ENCODE measurements around the gene FLT3LG. TPM values are rescaled to one million over a fixed set of nuclear protein-coding genes. Genes with fewer than 3 reads are reported as not detected.

FLT3LG gene, protein sequence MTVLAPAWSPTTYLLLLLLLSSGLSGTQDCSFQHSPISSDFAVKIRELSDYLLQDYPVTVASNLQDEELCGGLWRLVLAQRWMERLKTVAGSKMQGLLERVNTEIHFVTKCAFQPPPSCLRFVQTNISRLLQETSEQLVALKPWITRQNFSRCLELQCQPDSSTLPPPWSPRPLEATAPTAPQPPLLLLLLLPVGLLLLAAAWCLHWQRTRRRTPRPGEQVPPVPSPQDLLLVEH
- total RNA-seq (ENCODE audit: low replicate concordance) = 1.9 and 3.0 TPM in 2 replicates

DNA sequence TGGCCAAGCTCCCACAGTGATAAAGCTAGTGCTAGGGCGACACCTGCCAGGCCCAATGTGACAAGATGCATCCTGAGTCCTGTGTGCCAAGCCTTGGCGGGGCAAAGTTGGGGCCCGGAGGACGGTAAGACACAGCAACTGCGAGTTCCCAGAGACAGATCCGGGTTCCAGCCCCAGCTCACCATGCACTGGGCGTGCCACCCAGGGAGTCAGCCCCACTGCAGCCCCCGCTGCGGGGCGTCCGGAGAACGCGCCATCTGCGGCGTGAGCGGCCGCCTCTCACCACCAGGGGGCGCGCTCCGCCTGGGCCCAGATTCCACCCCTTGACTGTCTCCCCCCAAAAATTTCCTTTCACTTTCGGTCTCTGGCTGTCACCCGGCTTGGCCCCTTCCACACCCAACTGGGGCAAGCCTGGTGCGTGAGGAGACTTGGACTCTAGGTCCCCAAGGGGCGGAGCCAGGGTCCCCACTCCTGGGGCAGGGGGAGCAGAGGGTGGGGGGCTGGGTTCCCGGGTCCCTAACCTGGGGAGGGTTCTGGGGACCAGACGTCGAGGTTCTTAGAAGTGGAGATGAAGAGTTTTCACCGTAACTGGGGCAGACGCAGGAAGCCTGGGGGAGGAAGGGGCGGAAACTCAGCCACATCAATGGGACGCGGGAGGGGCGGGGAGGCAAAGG is at the start of gene FLT3LG:
FLT3LG (plus strand) TSS at position 348 of the 674 bp plus-strand sequence. CDS start 425 bp downstream, outside the sequence.

DNA sequence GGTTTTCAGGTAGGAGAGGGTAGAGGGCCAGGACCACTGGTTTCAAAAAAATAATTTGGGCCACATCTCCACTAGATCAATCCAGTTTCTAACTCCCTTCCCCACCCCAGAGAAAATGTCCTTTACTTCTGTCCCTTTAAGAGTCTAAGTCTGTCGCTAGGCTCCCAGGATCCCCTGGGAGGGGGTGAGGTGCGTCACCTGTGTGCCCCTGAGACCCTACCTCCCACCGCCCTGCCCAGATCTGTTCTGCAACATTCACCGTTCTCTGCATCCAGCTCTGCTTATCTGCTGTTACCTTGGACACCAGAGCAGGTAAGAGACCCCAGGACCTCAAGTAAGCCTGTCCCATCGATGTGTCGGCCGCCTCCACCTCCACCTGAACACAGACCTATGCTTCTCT is 48.8 kb upstream of the FLT3LG start, which contains the start of gene GFY:
GFY (plus strand) TSS at position 211 of the 400 bp plus-strand sequence. CDS start 1,043 bp downstream, outside the sequence.

DNA sequence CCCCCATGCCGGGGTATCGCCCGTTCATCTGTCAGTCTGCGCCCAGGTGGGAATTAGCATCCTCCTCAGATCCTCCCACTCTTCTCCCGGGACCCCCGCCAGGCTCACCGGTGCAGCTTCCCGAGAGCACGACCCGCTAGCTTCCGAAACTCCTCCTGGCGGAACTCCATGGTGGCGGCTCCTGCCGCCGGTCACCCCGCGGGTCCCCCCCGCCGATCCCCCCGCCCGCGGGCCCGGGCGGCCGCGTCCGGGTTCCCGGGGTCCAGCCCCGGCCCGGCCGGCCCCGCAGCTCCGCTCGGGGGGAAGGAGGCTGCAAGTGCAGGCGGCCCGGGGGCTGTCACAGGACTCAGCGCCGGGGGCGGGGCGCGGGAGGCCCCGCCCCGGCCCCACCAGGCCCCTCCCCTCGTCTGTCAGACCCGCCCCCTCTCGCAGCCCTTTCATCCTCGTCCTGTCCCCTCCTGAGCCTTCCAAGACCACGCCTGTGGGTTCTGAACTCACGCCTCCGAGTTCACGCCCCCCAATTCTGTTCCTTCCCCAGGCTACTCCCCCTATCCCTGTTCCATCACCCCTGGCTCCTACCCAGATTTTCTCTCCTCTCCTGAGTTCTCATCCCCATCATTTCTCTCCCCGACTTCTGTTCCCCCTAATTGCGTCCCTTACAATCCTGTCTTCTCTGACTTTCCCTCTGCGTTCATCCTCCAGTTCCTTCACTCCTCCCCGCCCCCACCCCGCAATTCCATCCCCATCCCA is 32.6 kb upstream of the FLT3LG start, which contains the start of gene SLC17A7:
SLC17A7 (minus strand) TSS at position 318 of the 750 bp plus-strand sequence; CDS start at position 170, 148 bp downstream.

DNA sequence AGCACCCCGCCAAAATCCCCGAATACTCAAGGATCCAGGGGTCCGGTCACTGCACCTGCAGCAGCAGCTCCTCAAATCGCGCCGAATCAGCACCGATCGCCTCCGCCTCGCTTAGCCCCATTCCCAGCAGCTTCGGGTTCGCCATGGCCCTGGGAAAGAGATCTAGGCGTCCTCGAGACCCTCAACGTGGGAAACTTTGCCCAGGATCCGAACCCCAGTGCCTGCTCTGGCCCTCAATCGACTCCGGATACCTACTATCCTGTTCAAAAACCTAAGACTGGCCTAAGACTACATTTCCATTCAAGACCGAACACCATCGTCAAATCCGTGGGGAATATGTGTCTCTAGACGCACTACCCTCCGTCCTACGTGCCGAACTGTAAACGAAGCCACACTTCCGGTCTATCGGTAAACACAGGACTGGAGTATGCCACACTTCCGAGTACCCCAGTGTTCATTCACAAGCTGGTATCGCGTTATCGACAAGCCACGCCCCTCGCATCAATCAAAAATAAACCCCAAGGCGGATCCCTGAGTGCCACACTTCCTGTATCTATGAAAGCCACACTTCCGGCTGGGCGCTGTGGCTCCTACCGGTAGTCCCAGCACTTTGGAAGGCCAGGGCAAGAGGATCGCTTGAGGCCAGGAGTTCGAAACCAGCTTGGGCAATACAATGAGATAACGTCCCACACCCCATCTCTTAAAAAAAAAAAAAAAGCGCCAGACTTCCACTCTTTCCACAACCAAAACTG is 22.4 kb upstream of the FLT3LG start, which contains the start of gene PIH1D1:
PIH1D1 (minus strand) TSS at position 385 of the 752 bp plus-strand sequence; CDS start at position 145, 240 bp downstream.

DNA sequence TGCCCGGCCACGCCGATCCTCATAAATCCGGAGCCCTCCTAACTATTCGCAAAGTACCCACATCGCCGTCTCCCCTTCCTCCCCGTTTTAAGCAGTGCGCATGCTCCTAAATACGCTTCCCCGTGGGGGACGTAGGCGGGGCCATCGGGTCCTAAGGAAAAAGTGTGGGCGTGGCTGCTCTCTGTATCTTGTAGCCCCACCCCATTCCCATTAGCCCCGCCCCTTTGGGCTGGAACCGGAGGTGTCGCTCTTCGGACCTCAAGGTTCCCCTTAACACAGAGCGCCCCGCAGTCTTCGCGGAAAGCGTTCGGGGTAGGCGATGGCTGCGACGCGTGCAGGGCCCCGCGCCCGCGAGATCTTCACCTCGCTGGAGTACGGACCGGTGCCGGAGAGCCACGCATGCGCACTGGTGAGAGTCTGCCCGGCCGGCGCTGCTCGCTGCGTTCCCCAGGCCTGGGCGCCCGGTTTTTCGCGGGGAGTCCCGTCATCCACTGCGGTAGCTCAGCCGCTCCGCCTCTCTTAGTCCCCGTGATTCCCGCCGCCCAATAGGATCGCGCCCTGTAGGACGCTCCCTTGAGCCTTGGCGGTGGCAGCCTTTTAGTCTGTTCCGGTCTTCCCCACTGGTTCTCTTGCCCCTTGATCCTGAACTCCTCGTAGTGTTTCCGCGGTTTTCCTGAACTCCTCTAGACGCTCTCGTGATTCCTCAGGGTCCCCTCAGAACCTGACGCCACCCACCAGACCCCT is 20.8 kb upstream of the FLT3LG start, which contains the start of gene ALDH16A1:
ALDH16A1 (plus strand) TSS at position 213 of the 744 bp plus-strand sequence; CDS start at position 320, 107 bp downstream.

DNA sequence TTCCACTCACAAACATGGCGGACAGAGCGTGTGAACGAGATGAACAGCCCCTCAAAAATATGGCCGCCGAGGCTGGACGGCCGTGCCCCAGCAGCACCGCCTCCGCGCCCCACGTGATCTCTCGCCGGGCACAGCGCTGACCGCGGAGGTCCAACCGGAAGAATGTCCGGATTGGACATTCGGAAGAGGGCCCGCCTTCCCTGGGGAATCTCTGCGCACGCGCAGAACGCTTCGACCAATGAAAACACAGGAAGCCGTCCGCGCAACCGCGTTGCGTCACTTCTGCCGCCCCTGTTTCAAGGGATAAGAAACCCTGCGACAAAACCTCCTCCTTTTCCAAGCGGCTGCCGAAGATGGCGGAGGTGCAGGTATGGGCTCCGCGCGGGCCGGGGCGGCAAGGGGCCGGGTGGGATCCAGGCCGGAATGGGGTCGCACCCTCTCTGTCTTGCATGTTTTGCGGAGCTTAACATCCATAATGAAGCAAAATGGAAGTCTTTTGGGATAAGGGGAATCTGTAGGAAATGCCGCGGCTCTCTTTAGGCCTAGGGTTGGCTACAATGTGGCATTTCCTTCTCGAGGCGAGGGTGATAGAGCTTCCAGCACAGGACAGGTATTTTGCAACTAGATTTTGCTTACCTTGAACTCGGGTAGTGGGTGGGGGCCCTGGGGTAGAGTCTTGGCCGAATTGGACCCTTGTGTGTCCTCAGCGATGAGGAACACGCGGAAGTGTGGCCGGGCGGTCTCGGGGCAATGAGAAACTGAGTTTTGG is 13.4 kb downstream of the FLT3LG start, which contains the start of gene RPL13A:
RPL13A (plus strand) TSS at position 332 of the 769 bp plus-strand sequence; CDS start at position 354, 22 bp downstream.

Other genes starting within 250 kb of the FLT3LG start
- 0.08 TPM in 1 of 2 replicates, not detected in the other for gene SLC6A16, start 149.0 kb upstream of the FLT3LG start, total RNA-seq (ENCODE audit: low replicate concordance)
- gene CD37, start 138.8 kb upstream of the FLT3LG start, total RNA-seq (ENCODE audit: low replicate concordance) = not detected in 2 replicates
- gene TEAD2, start 111.8 kb upstream of the FLT3LG start, total RNA-seq (ENCODE audit: low replicate concordance) = 6.4 and 31.6 TPM in 2 replicates
- 0.23 TPM in 1 of 2 replicates, not detected in the other for gene DKKL1, start 110.3 kb upstream of the FLT3LG start, total RNA-seq (ENCODE audit: low replicate concordance)
- not detected in 2 replicates for gene KASH5, start 86.0 kb upstream of the FLT3LG start, total RNA-seq (ENCODE audit: low replicate concordance)
- not detected in 2 replicates for gene PTH2, start 50.8 kb upstream of the FLT3LG start, total RNA-seq (ENCODE audit: low replicate concordance)
- gene GFY, start 48.8 kb upstream of the FLT3LG start, total RNA-seq (ENCODE audit: low replicate concordance) = not detected in 2 replicates
- gene SLC17A7, start 32.7 kb upstream of the FLT3LG start, total RNA-seq (ENCODE audit: low replicate concordance) = 0.08 and 0.12 TPM in 2 replicates
- gene PIH1D1, start 22.4 kb upstream of the FLT3LG start, total RNA-seq (ENCODE audit: low replicate concordance) = 115 and 116 TPM in 2 replicates
- gene ALDH16A1, start 21.0 kb upstream of the FLT3LG start, total RNA-seq (ENCODE audit: low replicate concordance) = 19.8 and 32.2 TPM in 2 replicates
- gene RPL13A, start 13.4 kb downstream of the FLT3LG start, total RNA-seq (ENCODE audit: low replicate concordance) = 2,421 and 3,942 TPM in 2 replicates
- 3,953 and 4,004 TPM in 2 replicates for gene RPS11, start 22.2 kb downstream of the FLT3LG start, total RNA-seq (ENCODE audit: low replicate concordance)
- gene FCGRT, start 38.4 kb downstream of the FLT3LG start, total RNA-seq (ENCODE audit: low replicate concordance) = 42.0 and 49.7 TPM in 2 replicates
- 288 and 330 TPM in 2 replicates for gene RCN3, start 53.8 kb downstream of the FLT3LG start, total RNA-seq (ENCODE audit: low replicate concordance)
- 95.9 and 120 TPM in 2 replicates for gene NOSIP, start 106.3 kb downstream of the FLT3LG start, total RNA-seq (ENCODE audit: low replicate concordance)
- 0.12 and 0.83 TPM in 2 replicates for gene PRRG2, start 107.1 kb downstream of the FLT3LG start, total RNA-seq (ENCODE audit: low replicate concordance)
- 1.1 and 1.2 TPM in 2 replicates for gene PRR12, start 117.0 kb downstream of the FLT3LG start, total RNA-seq (ENCODE audit: low replicate concordance)
- 53.2 and 59.3 TPM in 2 replicates for gene RRAS, start 165.9 kb downstream of the FLT3LG start, total RNA-seq (ENCODE audit: low replicate concordance)
- 5.1 and 9.2 TPM in 2 replicates for gene SCAF1, start 168.0 kb downstream of the FLT3LG start, total RNA-seq (ENCODE audit: low replicate concordance)
- 48.9 and 55.8 TPM in 2 replicates for gene IRF3, start 191.6 kb downstream of the FLT3LG start, total RNA-seq (ENCODE audit: low replicate concordance)
- gene BCL2L12, start 191.7 kb downstream of the FLT3LG start, total RNA-seq (ENCODE audit: low replicate concordance) = 2.2 and 3.0 TPM in 2 replicates
- 531 and 544 TPM in 2 replicates for gene PRMT1, start 203.1 kb downstream of the FLT3LG start, total RNA-seq (ENCODE audit: low replicate concordance)
- 0.15 and 0.59 TPM in 2 replicates for gene ADM5, start 215.4 kb downstream of the FLT3LG start, total RNA-seq (ENCODE audit: low replicate concordance)
- gene CPT1C, start 216.9 kb downstream of the FLT3LG start, total RNA-seq (ENCODE audit: low replicate concordance) = 11.7 and 21.6 TPM in 2 replicates

Data from smooth muscle cell of the coronary artery (primary cell).